ENCODE measurements around the gene SAT1. TPM values are rescaled to one million over a fixed set of nuclear protein-coding genes. Genes with fewer than 3 reads are reported as not detected.

The SAT1 gene
- total RNA-seq, 1 donor = 71.7 TPM

GRCh38 chrX:23822841-23823240 is 39.9 kb downstream of the SAT1 start:
- no peak overlapping the region for H3K4me3 ChIP-seq (ENCODE audit: low read depth, low read length)
- no peak for DNase-seq (ENCODE audit: low read depth)
- TF ChIP-seq CTCF (IDR thresholded peaks at IDR 0.05; ENCODE audit: insufficient read depth, low read depth, low read length) = no peak

GRCh38 chrX:23825675-23826074 is 42.7 kb downstream of the SAT1 start:
- TF ChIP-seq CTCF (IDR thresholded peaks at IDR 0.05; ENCODE audit: insufficient read depth, low read depth, low read length) = no peak
- no peak for DNase-seq (ENCODE audit: low read depth)
- no peak overlapping the region for H3K4me3 ChIP-seq (ENCODE audit: low read depth, low read length)

- no peak for TF ChIP-seq CTCF (IDR thresholded peaks at IDR 0.05; ENCODE audit: insufficient read depth, low read depth, low read length)
- no peak for DNase-seq (ENCODE audit: low read depth)
- no peak overlapping the region for H3K4me3 ChIP-seq (ENCODE audit: low read depth, low read length)
Observed at GRCh38 chrX:23826216-23826615, 43.2 kb downstream of the SAT1 start.

- DNase-seq (ENCODE audit: low read depth) = no peak
- no peak overlapping the region for H3K4me3 ChIP-seq (ENCODE audit: low read depth, low read length)
- no peak for TF ChIP-seq CTCF (IDR thresholded peaks at IDR 0.05; ENCODE audit: insufficient read depth, low read depth, low read length)
Observed at GRCh38 chrX:23826653-23827052, 43.7 kb downstream of the SAT1 start.

- no peak overlapping the region for H3K4me3 ChIP-seq (ENCODE audit: low read depth, low read length)
- DNase-seq (ENCODE audit: low read depth) = peak; percentile 9
- no peak for TF ChIP-seq CTCF (IDR thresholded peaks at IDR 0.05; ENCODE audit: insufficient read depth, low read depth, low read length)
Observed at GRCh38 chrX:23828881-23829280, 45.9 kb downstream of the SAT1 start.

GRCh38 chrX:23832721-23833120 is 49.7 kb downstream of the SAT1 start:
- TF ChIP-seq CTCF (IDR thresholded peaks at IDR 0.05; ENCODE audit: insufficient read depth, low read depth, low read length) = no peak

More at GRCh38 chrX:23832721-23833120, 49.7 kb downstream of the SAT1 start:
- DNase-seq (ENCODE audit: low read depth) = no peak
- no peak overlapping the region for H3K4me3 ChIP-seq (ENCODE audit: low read depth, low read length)

Small RNA genes within 50 kb of the gene (small RNA-seq; reads per million reads assigned to genes)
- not detected for gene RF00019

Other genes starting within 250 kb of the SAT1 start
- 160 and 216 TPM in 2 replicates for gene PRDX4, start 115.7 kb upstream of the SAT1 start, total RNA-seq
- gene ACOT9, start 39.9 kb upstream of the SAT1 start, total RNA-seq = 69.5 and 72.8 TPM in 2 replicates
- 7.4 and 13.0 TPM in 2 replicates for gene APOO, start 124.8 kb downstream of the SAT1 start, total RNA-seq
- not detected in 2 replicates for gene CXorf58, start 124.8 kb downstream of the SAT1 start, total RNA-seq
- 6.8 and 12.5 TPM in 2 replicates for gene KLHL15, start 244.0 kb downstream of the SAT1 start, total RNA-seq

Measured in fibroblast of villous mesenchyme (primary cell).